Esophagus squamous epithelium (tissue), 5 donors: ENCODE data around the gene RGCC. TPM values are rescaled to one million over a fixed set of nuclear protein-coding genes. Genes with fewer than 3 reads are reported as not detected.

Source experiments
- DNase-seq: peaks from one replicate; lab custom pipeline; 2025; lab: John Stamatoyannopoulos, UW
- H3K27ac ChIP-seq, 4 donors: fragments of 200-600 bp; sonication (generic); one replicate each; pipeline ENCODE4 v1.5.1; 2016 to 2019; ENCODE audit warnings: mild to moderate bottlenecking in 1 of 4
- H3K27me3 ChIP-seq, 4 donors: fragments of 200-600 bp; sonication (generic); 1 replicate in 3 of 4; 2 replicates in 1 of 4; pipeline versions ENCODE4 v1.5.1 to v1.6.0; 2017 to 2021; ENCODE audit warnings: antibody characterized with exemption in 1 of 4
- H3K36me3 ChIP-seq, 3 donors: fragments of 200-600 bp; sonication (generic); one replicate each; pipeline ENCODE4 v1.5.1; 2016 to 2019
- H3K4me1 ChIP-seq, 3 donors: fragments of 200-600 bp; sonication (generic); one replicate each; pipeline ENCODE4 v1.5.1; 2017 to 2019
- H3K4me3 ChIP-seq, 4 donors: fragments of 200-600 bp; sonication (generic); 1 replicate in 3 of 4; 2 replicates in 1 of 4; pipeline ENCODE4 v1.5.1; 2016 to 2019; ENCODE audit warnings: mild to moderate bottlenecking in 2 of 4, moderate library complexity in 1 of 4
- H3K9me3 ChIP-seq, 3 donors: fragments of 200-600 bp; sonication (generic); one replicate each; pipeline ENCODE4 v1.5.1; 2016 to 2019
- POLR2A ChIP-seq, 4 donors: fragments of 450-650 bp; IDR thresholded peaks; one replicate each; pipeline ENCODE4 v1.6.1; 2017; ENCODE audit warnings: antibody characterized with exemption in 4 of 4, mild to moderate bottlenecking in 4 of 4, moderate library complexity in 3 of 4
- WGBS, 2 donors: methylation state at CpG; one replicate each; pipeline ENCODE4 v1.1.5; 2018; 5-methylcytosine and 5-hydroxymethylcytosine counted together
- intact Hi-C: fragments of 100-400 bp; cut with DNase I; formaldehyde crosslinking; loops from one replicate; pipeline ENCODE4 v1.15.0; 2022
- total RNA-seq, 4 donors: library from RNA; depleted of rRNA; stranded (reverse); fragments of >200 nt; gene quantifications; one replicate each; pipeline ENCODE4 v1.1.0, GENCODE V29; 2016
- TF ChIP-seq, protein P1 (sequence below), 6 experiments: fragments of 450-650 bp in 4 of 6; fragments of 200-600 bp in 2 of 6; sonication (generic) in 2 of 6; IDR thresholded peaks; one replicate each; pipeline ENCODE4 v1.5.1; 2016 to 2019; ENCODE audit warnings: antibody characterized with exemption in 6 of 6, mild to moderate bottlenecking in 4 of 6, moderate library complexity in 4 of 6
- donor health status: DM: yes; HTN: yes; CAD: no.

The RGCC gene
- total RNA-seq, 4 donors from 2014 or later: 8.5 to 39.7 (median 16.7) TPM

DNA sequence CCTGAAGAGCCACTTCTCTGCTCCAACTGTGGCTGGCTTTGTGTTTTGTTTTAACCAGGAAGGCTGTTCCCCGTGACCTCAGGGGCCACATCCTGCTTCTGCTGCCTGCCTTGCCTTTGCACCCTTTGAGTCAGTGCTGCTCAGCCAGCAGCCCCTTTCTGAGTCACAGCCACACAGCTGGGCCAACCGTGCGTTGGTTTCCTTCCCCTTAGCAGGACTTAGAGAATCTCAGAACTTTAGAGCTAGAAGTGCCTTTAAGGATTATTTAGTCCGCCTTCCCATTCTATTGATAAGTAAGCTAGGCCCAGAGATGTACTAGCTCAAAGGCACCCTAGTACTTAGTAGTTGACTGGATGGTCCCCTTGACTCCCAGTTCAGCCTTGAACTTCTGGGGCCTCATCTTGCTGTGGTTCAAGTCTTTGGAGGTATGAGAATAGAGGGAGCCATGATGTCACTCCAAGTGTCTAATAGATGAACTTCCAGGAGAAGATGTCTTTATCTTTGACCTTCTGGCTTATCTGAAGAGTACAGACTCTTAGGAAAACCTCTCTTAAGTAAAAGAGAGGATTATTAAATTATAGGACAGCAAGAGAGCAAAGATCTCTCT, 8.0 kb downstream of the RGCC start:
- H3K9me3 ChIP-seq: no peaks in the 10 kb centered on the region
- peaks cover 5 to 45% (median 10%) of the 10 kb centered on the region in 3 donors for H3K4me1 ChIP-seq
- no peak overlapping the region for H3K4me3 ChIP-seq
- 48 to 57% methylated on average over 4 of the region's 4 CpGs for WGBS, 2 donors
- H3K27me3 ChIP-seq: peaks cover 0 to 13% (median 0%) of the 10 kb centered on the region in 4 donors
- TF ChIP-seq, protein P1, sequence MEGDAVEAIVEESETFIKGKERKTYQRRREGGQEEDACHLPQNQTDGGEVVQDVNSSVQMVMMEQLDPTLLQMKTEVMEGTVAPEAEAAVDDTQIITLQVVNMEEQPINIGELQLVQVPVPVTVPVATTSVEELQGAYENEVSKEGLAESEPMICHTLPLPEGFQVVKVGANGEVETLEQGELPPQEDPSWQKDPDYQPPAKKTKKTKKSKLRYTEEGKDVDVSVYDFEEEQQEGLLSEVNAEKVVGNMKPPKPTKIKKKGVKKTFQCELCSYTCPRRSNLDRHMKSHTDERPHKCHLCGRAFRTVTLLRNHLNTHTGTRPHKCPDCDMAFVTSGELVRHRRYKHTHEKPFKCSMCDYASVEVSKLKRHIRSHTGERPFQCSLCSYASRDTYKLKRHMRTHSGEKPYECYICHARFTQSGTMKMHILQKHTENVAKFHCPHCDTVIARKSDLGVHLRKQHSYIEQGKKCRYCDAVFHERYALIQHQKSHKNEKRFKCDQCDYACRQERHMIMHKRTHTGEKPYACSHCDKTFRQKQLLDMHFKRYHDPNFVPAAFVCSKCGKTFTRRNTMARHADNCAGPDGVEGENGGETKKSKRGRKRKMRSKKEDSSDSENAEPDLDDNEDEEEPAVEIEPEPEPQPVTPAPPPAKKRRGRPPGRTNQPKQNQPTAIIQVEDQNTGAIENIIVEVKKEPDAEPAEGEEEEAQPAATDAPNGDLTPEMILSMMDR (IDR thresholded peaks at IDR 0.05): no peak
- peak in 1 of 4 donors; percentile 44 for TF ChIP-seq POLR2A (IDR thresholded peaks at IDR 0.05)
- DNase-seq: peak; percentile 24
- H3K36me3 ChIP-seq: peaks cover 0 to 44% (median 0%) of the 10 kb centered on the region in 3 donors
- intact Hi-C loops: no loop called here
- H3K27ac ChIP-seq: peak overlapping the region in 3 of 4 donors; percentile 54 to 78 (median 57)

GRCh38 chr13:41465898-41466320, 8.6 kb downstream of the RGCC start:
- TF ChIP-seq POLR2A (IDR thresholded peaks at IDR 0.05): no peak
- TF ChIP-seq, protein P1 (IDR thresholded peaks at IDR 0.05): no peak
- Histone ChIP-seq H3K27me3 (peaks cover 0 to 13% (median 0%) of the 10 kb centered on the region in 4 donors), H3K27ac (peak overlapping the region in 3 of 4 donors; percentile 4 to 78 (median 57)), H3K4me1 (peaks cover 5 to 45% (median 10%) of the 10 kb centered on the region in 3 donors), H3K4me3 (no peak overlapping the region), H3K9me3 (no peaks in the 10 kb centered on the region), H3K36me3 (peaks cover 0 to 50% (median 0%) of the 10 kb centered on the region in 3 donors)
- intact Hi-C loops: no loop called here
- no peak for DNase-seq
- WGBS, 2 donors: 83 to 88% methylated on average over 1 of the region's 1 CpG

GRCh38 chr13:41467425-41467945, 10.1 kb downstream of the RGCC start:
- 46 to 50% methylated on average over 2 of the region's 2 CpGs for WGBS, 2 donors
- Histone ChIP-seq H3K27me3 (peaks cover 0 to 4% (median 0%) of the 10 kb centered on the region in 4 donors), H3K27ac (no peak overlapping the region), H3K36me3 (peaks cover 0 to 42% (median 0%) of the 10 kb centered on the region in 3 donors), H3K4me3 (no peak overlapping the region), H3K4me1 (peaks cover 5 to 45% (median 10%) of the 10 kb centered on the region in 3 donors), H3K9me3 (no peaks in the 10 kb centered on the region)
- intact Hi-C loops: no loop called here
- no peak for DNase-seq
- TF ChIP-seq, protein P1 (IDR thresholded peaks at IDR 0.05): no peak
- no peak for TF ChIP-seq POLR2A (IDR thresholded peaks at IDR 0.05)

DNA sequence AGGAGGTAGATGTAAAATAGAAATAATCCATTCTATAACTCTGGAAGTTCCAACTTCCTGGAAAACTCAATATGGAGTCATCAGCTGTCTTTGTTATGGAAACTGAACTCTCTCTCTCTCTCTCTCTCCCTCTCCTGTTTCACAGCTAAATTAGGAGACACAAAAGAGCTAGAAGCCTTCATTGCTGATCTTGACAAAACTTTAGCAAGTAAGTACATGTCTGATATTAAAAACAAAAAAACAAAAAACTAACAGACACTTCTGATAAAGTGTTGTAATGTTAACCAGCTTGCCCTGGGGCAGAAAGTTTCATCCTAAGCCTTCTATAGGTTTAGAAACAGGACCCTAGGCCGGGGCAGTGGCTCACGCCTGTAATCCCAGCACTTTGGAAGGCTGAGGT, 11.3 kb downstream of the RGCC start:
- intact Hi-C loops: no loop called here
- Histone ChIP-seq H3K4me1 (peaks cover 5 to 41% (median 10%) of the 10 kb centered on the region in 3 donors), H3K27ac (no peak overlapping the region), H3K36me3 (peaks cover 0 to 42% (median 0%) of the 10 kb centered on the region in 3 donors), H3K4me3 (no peak overlapping the region), H3K27me3 (no peaks in the 10 kb centered on the region), H3K9me3 (no peaks in the 10 kb centered on the region)
- TF ChIP-seq, protein P1 (IDR thresholded peaks at IDR 0.05): no peak
- no peak for TF ChIP-seq POLR2A (IDR thresholded peaks at IDR 0.05)
- 64 to 72% methylated on average over 2 of the region's 2 CpGs for WGBS, 2 donors
- DNase-seq: no peak

GRCh38 chr13:41470196-41470595, 12.8 kb downstream of the RGCC start:
- Histone ChIP-seq H3K9me3 (no peaks in the 10 kb centered on the region), H3K36me3 (peaks cover 0 to 42% (median 0%) of the 10 kb centered on the region in 3 donors), H3K27me3 (no peaks in the 10 kb centered on the region), H3K27ac (no peak overlapping the region), H3K4me3 (no peak overlapping the region), H3K4me1 (peaks cover 0 to 27% (median 3%) of the 10 kb centered on the region in 3 donors)
- WGBS, 2 donors: 70 to 84% methylated on average over 4 of the region's 4 CpGs
- TF ChIP-seq, protein P1 (IDR thresholded peaks at IDR 0.05): no peak
- TF ChIP-seq POLR2A (IDR thresholded peaks at IDR 0.05): no peak
- intact Hi-C loops: no loop called here
- no peak for DNase-seq
